Erythroblast (primary cell): Measurements from ENCODE around the gene NOM1.

Experiments used
- GATA1 ChIP-seq: IDR thresholded peaks from 2 replicates; pipeline ENCODE4 v1.6.1; 2011; ENCODE audit warnings: low read depth, mild to moderate bottlenecking, control low read depth, low read length, moderate library complexity
- POLR2A ChIP-seq: IDR thresholded peaks from 2 replicates; pipeline ENCODE4 v1.6.1; 2011; ENCODE audit warnings: mild to moderate bottlenecking, low read length

DNA sequence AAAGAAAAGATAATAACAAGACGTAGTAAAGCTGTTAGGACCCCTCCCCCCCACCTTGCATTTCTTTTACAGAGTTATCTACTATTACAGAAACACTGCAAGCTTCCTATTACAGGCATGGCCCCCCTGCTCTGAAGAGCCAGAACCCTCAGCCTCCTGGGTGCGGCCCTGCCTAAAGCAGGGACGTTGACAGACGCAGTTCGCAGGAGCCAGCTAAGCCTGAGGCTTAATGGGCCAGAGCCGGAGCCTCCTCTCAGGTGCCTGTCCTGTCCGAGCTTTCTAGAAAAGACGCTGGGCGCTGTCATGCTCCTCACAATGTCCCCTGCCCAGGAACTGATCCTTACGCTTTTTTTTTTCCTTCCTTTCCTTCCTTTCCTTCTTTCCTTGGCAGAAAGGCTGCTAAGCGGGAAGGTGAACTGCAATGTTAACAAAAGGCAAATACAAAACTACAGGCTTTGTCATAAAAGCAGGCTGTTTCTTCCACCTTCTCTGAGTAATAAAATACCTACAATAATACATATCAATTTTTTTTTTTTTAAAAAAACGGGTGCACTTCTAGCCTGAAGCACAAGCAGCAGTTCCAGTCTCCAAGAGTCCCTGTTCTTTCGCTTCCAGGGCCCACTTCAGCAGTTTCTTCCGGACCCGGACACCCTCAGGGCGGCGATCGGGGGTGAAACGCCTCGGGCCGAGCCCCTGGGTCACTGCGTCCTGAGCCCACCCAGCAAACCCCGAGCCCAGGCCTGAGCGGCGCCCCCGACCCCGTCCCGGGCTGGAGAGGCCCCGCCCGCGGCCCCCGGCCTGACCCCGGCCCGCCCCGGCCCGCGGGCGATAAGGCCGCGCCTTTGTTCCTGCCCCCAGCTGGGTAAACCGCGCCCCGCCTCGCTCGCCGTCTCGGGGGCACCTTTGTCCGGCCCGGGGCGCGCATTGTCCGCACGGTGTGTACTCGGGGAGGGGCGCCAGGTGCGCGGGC, 49.8 kb downstream of the NOM1 start:
- TF ChIP-seq POLR2A (no peak), GATA1 (no peak)
